GM12878 (cell line): ENCODE measurements around the gene NUFIP1.

Experiments
- ZZZ3 ChIP-seq: IDR thresholded peaks from 2 replicates; pipeline ENCODE4 v1.6.1; 2011; ENCODE audit warnings: low read depth; ENCODE audit not compliant: control insufficient read depth, insufficient read length
- TF ChIP-seq, protein P1 (sequence below): IDR thresholded peaks from 2 replicates; pipeline ENCODE4 v1.6.1; 2011; ENCODE audit warnings: borderline replicate concordance, low read depth, mild to moderate bottlenecking, moderate library complexity, mixed read lengths, low read length; ENCODE audit not compliant: insufficient read depth; ENCODE audit errors: extremely low read length
- TF ChIP-seq, protein P2 (sequence below), 3 experiments: IDR thresholded peaks in 2 of 3; conservative IDR thresholded peaks in 1 of 3; 2 replicates each; pipeline ENCODE4 v1.5.1; 2011; ENCODE audit warnings: low read depth in 3 of 3, low read length in 3 of 3, mild to moderate bottlenecking in 3 of 3, control low read depth in 2 of 3, moderate library complexity in 2 of 3, inconsistent platforms in 1 of 3, mixed read lengths in 1 of 3; ENCODE audit not compliant: control insufficient read depth in 2 of 3, insufficient read depth in 1 of 3; ENCODE audit errors: extremely low read depth in 1 of 3
- TF ChIP-seq, protein P3 (sequence below): fragments of 450-650 bp; formaldehyde crosslinking; IDR thresholded peaks from 2 replicates; pipeline ENCODE4 v1.4.0; 2020; ENCODE audit warnings: mild to moderate bottlenecking, moderate library complexity
- TF ChIP-seq, protein P4 (sequence below): IDR thresholded peaks from 2 replicates; pipeline ENCODE4 v1.6.1; 2012; ENCODE audit warnings: low read depth, low read length, improper control_type of control experiment

DNA sequence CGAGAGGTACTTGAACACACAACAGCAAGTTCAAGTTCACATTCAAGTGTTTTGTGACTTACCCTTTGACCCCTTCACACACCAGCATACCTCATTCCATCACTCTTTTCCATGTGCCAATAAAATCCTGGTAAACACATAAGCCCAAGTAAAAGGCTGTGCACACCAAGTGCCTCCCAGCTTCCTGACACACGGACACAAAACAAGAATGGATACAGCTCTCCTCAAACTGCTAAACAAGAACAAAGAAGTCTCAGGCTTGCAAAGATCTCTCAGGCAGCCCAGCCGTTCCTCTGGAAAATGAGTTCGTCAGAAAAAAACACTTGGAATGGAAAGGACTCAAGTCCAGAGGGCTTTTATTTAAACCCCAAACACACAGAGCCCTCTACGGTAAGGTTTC is 83.7 kb downstream of the NUFIP1 start:
- TF ChIP-seq, protein P1, sequence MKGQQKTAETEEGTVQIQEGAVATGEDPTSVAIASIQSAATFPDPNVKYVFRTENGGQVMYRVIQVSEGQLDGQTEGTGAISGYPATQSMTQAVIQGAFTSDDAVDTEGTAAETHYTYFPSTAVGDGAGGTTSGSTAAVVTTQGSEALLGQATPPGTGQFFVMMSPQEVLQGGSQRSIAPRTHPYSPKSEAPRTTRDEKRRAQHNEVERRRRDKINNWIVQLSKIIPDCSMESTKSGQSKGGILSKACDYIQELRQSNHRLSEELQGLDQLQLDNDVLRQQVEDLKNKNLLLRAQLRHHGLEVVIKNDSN: no peak
- TF ChIP-seq, protein P2, sequence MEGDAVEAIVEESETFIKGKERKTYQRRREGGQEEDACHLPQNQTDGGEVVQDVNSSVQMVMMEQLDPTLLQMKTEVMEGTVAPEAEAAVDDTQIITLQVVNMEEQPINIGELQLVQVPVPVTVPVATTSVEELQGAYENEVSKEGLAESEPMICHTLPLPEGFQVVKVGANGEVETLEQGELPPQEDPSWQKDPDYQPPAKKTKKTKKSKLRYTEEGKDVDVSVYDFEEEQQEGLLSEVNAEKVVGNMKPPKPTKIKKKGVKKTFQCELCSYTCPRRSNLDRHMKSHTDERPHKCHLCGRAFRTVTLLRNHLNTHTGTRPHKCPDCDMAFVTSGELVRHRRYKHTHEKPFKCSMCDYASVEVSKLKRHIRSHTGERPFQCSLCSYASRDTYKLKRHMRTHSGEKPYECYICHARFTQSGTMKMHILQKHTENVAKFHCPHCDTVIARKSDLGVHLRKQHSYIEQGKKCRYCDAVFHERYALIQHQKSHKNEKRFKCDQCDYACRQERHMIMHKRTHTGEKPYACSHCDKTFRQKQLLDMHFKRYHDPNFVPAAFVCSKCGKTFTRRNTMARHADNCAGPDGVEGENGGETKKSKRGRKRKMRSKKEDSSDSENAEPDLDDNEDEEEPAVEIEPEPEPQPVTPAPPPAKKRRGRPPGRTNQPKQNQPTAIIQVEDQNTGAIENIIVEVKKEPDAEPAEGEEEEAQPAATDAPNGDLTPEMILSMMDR (IDR thresholded peaks at IDR 0.05 in 2 of 3, conservative IDR thresholded peaks at IDR 0.05 in 1 of 3; ENCODE audit: control insufficient read depth in 2 of 3, extremely low read depth in 1 of 3, insufficient read depth in 1 of 3, low read depth in 3 of 3, low read length in 3 of 3): no peak
- TF ChIP-seq, protein P3, sequence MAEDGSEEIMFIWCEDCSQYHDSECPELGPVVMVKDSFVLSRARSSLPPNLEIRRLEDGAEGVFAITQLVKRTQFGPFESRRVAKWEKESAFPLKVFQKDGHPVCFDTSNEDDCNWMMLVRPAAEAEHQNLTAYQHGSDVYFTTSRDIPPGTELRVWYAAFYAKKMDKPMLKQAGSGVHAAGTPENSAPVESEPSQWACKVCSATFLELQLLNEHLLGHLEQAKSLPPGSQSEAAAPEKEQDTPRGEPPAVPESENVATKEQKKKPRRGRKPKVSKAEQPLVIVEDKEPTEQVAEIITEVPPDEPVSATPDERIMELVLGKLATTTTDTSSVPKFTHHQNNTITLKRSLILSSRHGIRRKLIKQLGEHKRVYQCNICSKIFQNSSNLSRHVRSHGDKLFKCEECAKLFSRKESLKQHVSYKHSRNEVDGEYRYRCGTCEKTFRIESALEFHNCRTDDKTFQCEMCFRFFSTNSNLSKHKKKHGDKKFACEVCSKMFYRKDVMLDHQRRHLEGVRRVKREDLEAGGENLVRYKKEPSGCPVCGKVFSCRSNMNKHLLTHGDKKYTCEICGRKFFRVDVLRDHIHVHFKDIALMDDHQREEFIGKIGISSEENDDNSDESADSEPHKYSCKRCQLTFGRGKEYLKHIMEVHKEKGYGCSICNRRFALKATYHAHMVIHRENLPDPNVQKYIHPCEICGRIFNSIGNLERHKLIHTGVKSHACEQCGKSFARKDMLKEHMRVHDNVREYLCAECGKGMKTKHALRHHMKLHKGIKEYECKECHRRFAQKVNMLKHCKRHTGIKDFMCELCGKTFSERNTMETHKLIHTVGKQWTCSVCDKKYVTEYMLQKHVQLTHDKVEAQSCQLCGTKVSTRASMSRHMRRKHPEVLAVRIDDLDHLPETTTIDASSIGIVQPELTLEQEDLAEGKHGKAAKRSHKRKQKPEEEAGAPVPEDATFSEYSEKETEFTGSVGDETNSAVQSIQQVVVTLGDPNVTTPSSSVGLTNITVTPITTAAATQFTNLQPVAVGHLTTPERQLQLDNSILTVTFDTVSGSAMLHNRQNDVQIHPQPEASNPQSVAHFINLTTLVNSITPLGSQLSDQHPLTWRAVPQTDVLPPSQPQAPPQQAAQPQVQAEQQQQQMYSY (CRISPR knock-in tag): no peak
- no peak for TF ChIP-seq ZZZ3
- TF ChIP-seq, protein P4, sequence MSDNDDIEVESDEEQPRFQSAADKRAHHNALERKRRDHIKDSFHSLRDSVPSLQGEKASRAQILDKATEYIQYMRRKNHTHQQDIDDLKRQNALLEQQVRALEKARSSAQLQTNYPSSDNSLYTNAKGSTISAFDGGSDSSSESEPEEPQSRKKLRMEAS: no peak
